ENCODE measurements around the gene ATXN10.

ATXN10 gene

DNA sequence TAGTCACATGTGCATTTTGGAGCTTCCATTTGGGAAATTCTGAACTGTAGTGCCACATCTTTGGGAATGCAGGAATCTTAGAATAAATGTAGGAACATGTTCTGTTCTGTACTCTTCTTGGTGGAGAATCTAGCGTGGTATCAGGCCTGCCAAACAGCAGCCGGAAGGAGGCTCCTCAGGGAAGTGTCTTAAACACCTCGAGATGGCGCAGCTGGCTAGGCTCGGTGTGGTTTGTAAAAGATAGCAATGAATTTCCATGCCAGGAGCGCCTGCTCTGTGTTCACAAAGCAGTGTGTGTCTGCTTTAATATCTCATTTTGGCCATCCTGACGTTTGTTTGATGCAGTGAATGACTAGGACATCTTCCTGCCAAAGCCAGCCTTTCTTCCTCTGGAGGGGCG lies 145.1 kb downstream of the ATXN10 start:
- no peak for DNase-seq (ENCODE audit: low read depth)
- TF ChIP-seq, protein P1, sequence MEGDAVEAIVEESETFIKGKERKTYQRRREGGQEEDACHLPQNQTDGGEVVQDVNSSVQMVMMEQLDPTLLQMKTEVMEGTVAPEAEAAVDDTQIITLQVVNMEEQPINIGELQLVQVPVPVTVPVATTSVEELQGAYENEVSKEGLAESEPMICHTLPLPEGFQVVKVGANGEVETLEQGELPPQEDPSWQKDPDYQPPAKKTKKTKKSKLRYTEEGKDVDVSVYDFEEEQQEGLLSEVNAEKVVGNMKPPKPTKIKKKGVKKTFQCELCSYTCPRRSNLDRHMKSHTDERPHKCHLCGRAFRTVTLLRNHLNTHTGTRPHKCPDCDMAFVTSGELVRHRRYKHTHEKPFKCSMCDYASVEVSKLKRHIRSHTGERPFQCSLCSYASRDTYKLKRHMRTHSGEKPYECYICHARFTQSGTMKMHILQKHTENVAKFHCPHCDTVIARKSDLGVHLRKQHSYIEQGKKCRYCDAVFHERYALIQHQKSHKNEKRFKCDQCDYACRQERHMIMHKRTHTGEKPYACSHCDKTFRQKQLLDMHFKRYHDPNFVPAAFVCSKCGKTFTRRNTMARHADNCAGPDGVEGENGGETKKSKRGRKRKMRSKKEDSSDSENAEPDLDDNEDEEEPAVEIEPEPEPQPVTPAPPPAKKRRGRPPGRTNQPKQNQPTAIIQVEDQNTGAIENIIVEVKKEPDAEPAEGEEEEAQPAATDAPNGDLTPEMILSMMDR (IDR thresholded peaks at IDR 0.05; ENCODE audit: low read depth, low read length), result no peak
- TF ChIP-seq POLR2A (IDR thresholded peaks at IDR 0.05; ENCODE audit: extremely low read depth, insufficient read length) (no peak), MYC (IDR thresholded peaks at IDR 0.05; ENCODE audit: low read depth, low read length) (no peak)
- TF ChIP-seq, protein P2, sequence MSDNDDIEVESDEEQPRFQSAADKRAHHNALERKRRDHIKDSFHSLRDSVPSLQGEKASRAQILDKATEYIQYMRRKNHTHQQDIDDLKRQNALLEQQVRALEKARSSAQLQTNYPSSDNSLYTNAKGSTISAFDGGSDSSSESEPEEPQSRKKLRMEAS (IDR thresholded peaks at IDR 0.05; ENCODE audit: low read depth, low read length), result no peak
- no peak overlapping the region for H3K4me3 ChIP-seq (ENCODE audit: low read depth, low read length)

DNA sequence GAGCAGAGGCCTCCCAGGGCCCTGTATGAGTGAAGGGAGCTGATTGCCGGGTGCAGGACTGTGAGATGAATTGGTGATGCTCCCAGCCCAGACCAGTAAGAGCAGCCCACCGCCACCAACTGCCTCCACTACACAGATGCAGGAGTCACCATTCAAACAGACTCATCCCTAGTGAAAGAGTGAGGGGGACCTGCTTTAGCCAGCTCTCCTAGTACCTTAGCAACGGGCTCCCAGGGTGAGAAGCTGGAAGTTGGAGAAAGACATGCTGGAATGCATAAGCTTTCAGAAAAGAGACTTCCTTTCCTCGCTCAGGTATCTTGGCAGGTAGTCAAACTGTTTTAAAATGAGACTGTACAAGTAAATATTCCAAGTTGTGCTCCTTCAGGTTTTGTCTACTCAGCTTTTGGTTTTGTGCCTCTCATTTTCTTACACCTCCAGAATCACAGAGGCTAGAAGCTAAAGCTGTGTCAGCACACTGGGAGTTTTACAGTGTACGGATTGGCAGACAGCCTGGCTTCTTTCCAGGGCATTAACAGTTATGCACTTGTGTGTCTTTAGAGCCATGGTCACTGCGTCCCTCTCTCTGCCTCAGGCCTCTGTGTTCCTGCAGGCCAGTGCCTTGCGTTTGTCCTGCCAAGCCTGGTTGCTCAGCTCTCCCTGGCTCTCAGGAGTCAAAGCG lies 146.2 kb downstream of the ATXN10 start:
- DNase-seq (ENCODE audit: low read depth), result no peak
- TF ChIP-seq POLR2A (IDR thresholded peaks at IDR 0.05; ENCODE audit: extremely low read depth, insufficient read length) (no peak), MYC (IDR thresholded peaks at IDR 0.05; ENCODE audit: low read depth, low read length) (no peak)
- TF ChIP-seq, protein P2 (IDR thresholded peaks at IDR 0.05; ENCODE audit: low read depth, low read length), result no peak
- TF ChIP-seq, protein P1 (IDR thresholded peaks at IDR 0.05; ENCODE audit: low read depth, low read length), result no peak
- no peak overlapping the region for H3K4me3 ChIP-seq (ENCODE audit: low read depth, low read length)

DNA sequence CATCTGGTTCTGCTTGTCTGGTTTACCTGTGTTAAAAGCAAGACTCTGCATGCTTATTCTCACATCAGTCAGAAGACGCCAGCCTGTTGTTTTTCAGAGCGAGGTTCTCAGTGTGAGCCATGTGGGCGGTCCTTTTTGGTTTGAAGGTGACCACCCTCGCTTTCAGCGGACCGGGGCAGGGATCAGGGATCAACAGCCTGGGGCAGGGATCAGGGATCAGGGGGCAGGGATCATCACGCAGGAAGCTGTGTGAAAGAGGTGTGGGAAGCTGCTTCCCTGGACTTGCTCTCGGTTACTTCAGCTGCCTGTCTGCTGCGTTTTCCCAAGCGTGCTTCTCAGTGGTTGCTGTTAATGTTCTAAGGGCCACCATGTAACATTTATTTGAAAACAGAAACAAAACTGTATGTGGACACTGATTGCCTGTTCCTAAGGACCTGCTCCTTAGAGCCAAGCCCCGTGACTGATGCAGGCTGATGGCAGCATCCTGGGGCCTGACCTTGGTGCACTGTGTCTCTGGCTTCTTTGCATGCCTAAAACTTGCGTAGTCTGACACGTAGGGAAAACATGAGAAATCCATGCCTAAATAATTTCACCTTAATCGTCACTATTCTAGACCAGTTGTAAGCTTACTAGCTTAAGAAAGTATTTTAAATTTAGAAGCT lies 146.9 kb downstream of the ATXN10 start:
- H3K4me3 ChIP-seq (ENCODE audit: low read depth, low read length), result no peak overlapping the region
- no peak for DNase-seq (ENCODE audit: low read depth)
- TF ChIP-seq MYC (IDR thresholded peaks at IDR 0.05; ENCODE audit: low read depth, low read length) (no peak), POLR2A (IDR thresholded peaks at IDR 0.05; ENCODE audit: extremely low read depth, insufficient read length) (no peak)
- TF ChIP-seq, protein P1 (IDR thresholded peaks at IDR 0.05; ENCODE audit: low read depth, low read length), result no peak
- TF ChIP-seq, protein P2 (IDR thresholded peaks at IDR 0.05; ENCODE audit: low read depth, low read length), result no peak

DNA sequence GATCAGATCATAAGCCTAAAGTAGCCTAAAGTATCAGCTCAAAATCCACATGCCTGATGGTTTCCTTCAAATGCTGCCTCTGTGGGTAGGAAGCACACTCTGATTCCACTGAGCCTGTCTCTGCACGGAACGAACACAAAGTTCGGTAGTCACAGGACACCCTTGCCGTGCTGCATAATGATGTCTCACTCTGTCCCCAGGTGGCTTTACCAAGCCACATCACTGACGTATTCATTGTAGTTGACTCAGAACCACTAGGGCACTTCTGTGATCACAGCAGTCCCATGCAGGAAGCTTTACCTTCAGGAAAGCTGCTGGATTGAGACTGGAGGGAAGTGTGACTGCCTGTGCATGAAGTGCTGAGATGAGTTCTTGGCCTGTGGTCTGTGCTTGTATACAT lies 147.7 kb downstream of the ATXN10 start:
- TF ChIP-seq, protein P1 (IDR thresholded peaks at IDR 0.05; ENCODE audit: low read depth, low read length), result no peak
- TF ChIP-seq, protein P2 (IDR thresholded peaks at IDR 0.05; ENCODE audit: low read depth, low read length), result no peak
- TF ChIP-seq POLR2A (IDR thresholded peaks at IDR 0.05; ENCODE audit: extremely low read depth, insufficient read length), result no peak
- TF ChIP-seq MYC (IDR thresholded peaks at IDR 0.05; ENCODE audit: low read depth, low read length), result no peak
- no peak overlapping the region for H3K4me3 ChIP-seq (ENCODE audit: low read depth, low read length)
- DNase-seq (ENCODE audit: low read depth), result no peak

DNA sequence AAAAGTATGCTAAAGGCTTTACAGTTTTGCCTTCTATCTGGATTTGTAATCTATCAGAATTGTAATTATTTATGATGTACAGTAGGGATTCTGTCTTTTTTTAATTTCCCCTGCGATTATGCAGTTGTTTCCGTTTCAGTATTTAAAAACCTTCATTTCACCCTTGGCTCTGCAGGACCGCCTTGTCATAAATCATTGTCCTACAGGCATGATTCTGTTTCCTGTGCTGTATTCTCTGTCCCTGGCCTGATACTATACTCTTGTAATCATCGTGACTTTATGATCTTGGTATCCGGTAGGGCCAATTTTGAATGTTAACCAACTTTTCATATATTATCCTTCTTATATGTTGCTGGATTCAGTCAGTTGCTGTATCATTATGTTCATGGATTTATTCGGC lies 151.7 kb downstream of the ATXN10 start:
- TF ChIP-seq MYC (IDR thresholded peaks at IDR 0.05; ENCODE audit: low read depth, low read length) (no peak), POLR2A (IDR thresholded peaks at IDR 0.05; ENCODE audit: extremely low read depth, insufficient read length) (no peak)
- TF ChIP-seq, protein P1 (IDR thresholded peaks at IDR 0.05; ENCODE audit: low read depth, low read length), result no peak
- TF ChIP-seq, protein P2 (IDR thresholded peaks at IDR 0.05; ENCODE audit: low read depth, low read length), result no peak
- DNase-seq (ENCODE audit: low read depth), result no peak
- H3K4me3 ChIP-seq (ENCODE audit: low read depth, low read length), result no peak overlapping the region

Data from NB4 (cell line).